Mammary epithelial cell (primary cell): ENCODE data around the gene AIG1.

Experiments used
- CTCF ChIP-seq, 2 donors: IDR thresholded peaks in 1 of 2; conservative IDR thresholded peaks in 1 of 2; 2 replicates each; pipeline ENCODE4 v1.5.1; 2011 to 2012; ENCODE audit warnings: inconsistent platforms in 2 of 2, low read length in 2 of 2, mild to moderate bottlenecking in 2 of 2, control low read depth in 1 of 2, low read depth in 1 of 2; ENCODE audit not compliant: insufficient read depth in 1 of 2; ENCODE audit errors: extremely low read depth in 1 of 2
- EZH2 ChIP-seq: IDR thresholded peaks from 2 replicates; pipeline ENCODE4 v1.6.1; 2012; ENCODE audit warnings: low read length, inconsistent platforms, borderline replicate concordance

GRCh38 chr6:143191361-143191760 is 130.7 kb downstream of the AIG1 start:
- TF ChIP-seq CTCF (conservative IDR thresholded peaks at IDR 0.05 in 1 of 2, IDR thresholded peaks at IDR 0.05 in 1 of 2; ENCODE audit: extremely low read depth in 1 of 2, insufficient read depth in 1 of 2, low read depth in 1 of 2, low read length in 2 of 2) (no peak), EZH2 (no peak)
